HUES6 (cell line): ENCODE data around the gene NRL.

Source experiments
- H3K27ac ChIP-seq: 2 replicates; pipeline ENCODE4 v1.7.0; 2013; ENCODE audit warnings: low read depth, mild to moderate bottlenecking, low read length, inconsistent platforms
- H3K27me3 ChIP-seq: 2 replicates; pipeline ENCODE4 v1.6.1; 2013; ENCODE audit warnings: low read length; ENCODE audit not compliant: control insufficient read depth, insufficient read depth
- H3K36me3 ChIP-seq: 2 replicates; pipeline ENCODE4 v1.6.1; 2013; ENCODE audit warnings: low read length; ENCODE audit not compliant: control insufficient read depth, insufficient read depth
- H3K4me1 ChIP-seq: 2 replicates; pipeline ENCODE4 v1.6.1; 2013; ENCODE audit warnings: low read length; ENCODE audit not compliant: control insufficient read depth, insufficient read depth
- H3K4me3 ChIP-seq: 2 replicates; pipeline ENCODE4 v1.5.1; 2013; ENCODE audit warnings: low read depth, low read length
- H3K9ac ChIP-seq: one replicate; pipeline ENCODE4 v1.6.1; 2013; ENCODE audit warnings: mild to moderate bottlenecking, low read length
- H3K9me3 ChIP-seq: 2 replicates; pipeline ENCODE4 v1.6.1; 2013; ENCODE audit warnings: low read depth, low read length; ENCODE audit not compliant: control insufficient read depth, insufficient read depth

NRL gene

GRCh38 chr14:24141097-24141880 is 26.5 kb upstream of the NRL start, which contains the start of gene EMC9:
Gene EMC9, minus strand, starts transcription at chr14:24141591. Its CDS starts 287 bp downstream, at chr14:24141304.
- Histone ChIP-seq H3K9ac (peak within 1 kb of the TSS; percentile 88), H3K27me3 (no peaks in the 10 kb centered on the region; the same call in 1 of the 2 replicates), H3K4me3 (peak within 1 kb of the TSS; percentile 95), H3K36me3 (peaks cover 39% of the 10 kb centered on the region), H3K4me1 (peaks cover 12% of the 10 kb centered on the region), H3K27ac (peak within 1 kb of the TSS; percentile 27; the same call in 1 of the 2 replicates), H3K9me3 (no peaks in the 10 kb centered on the region)

GRCh38 chr14:24139272-24139934 is 24.7 kb upstream of the NRL start:
- Histone ChIP-seq H3K9ac (no peak overlapping the region), H3K4me3 (peak overlapping the region; percentile 24), H3K9me3 (no peaks in the 10 kb centered on the region), H3K27ac (no peak overlapping the region), H3K4me1 (peaks cover 13% of the 10 kb centered on the region), H3K27me3 (no peaks in the 10 kb centered on the region; the same call in 1 of the 2 replicates), H3K36me3 (peaks cover 35% of the 10 kb centered on the region)

- Histone ChIP-seq H3K4me1 (peaks cover 13% of the 10 kb centered on the region), H3K36me3 (peaks cover 27% of the 10 kb centered on the region), H3K9me3 (no peaks in the 10 kb centered on the region), H3K9ac (no peak overlapping the region), H3K4me3 (no peak overlapping the region), H3K27me3 (no peaks in the 10 kb centered on the region; the same call in 1 of the 2 replicates), H3K27ac (no peak overlapping the region)
These were observed 23.9 kb upstream of the NRL start for GRCh38 chr14:24138396-24139271.

- Histone ChIP-seq H3K9ac (no peak overlapping the region), H3K9me3 (no peaks in the 10 kb centered on the region), H3K36me3 (peaks cover 27% of the 10 kb centered on the region), H3K27ac (no peak overlapping the region), H3K4me3 (0 out of 2 replicates have a peak overlapping the region, but pooled peaks have one; percentile 6), H3K27me3 (no peaks in the 10 kb centered on the region; the same call in 1 of the 2 replicates), H3K4me1 (peaks cover 13% of the 10 kb centered on the region)
These were observed 23.0 kb upstream of the NRL start for GRCh38 chr14:24137529-24138395.

- Histone ChIP-seq H3K9ac (peak overlapping the region; percentile 64), H3K27ac (no peak overlapping the region), H3K36me3 (peaks cover 27% of the 10 kb centered on the region), H3K9me3 (no peaks in the 10 kb centered on the region), H3K4me1 (peaks cover 10% of the 10 kb centered on the region), H3K4me3 (peak overlapping the region; percentile 96), H3K27me3 (no peaks in the 10 kb centered on the region; the same call in 1 of the 2 replicates)
These were observed 22.2 kb upstream of the NRL start for GRCh38 chr14:24136684-24137528.

GRCh38 chr14:24135834-24136683 is 21.3 kb upstream of the NRL start, which contains the start of gene PSME1:
Gene PSME1, plus strand, starts transcription at chr14:24136194. Its CDS starts 69 bp downstream, at chr14:24136263.
- H3K27me3 ChIP-seq = no peaks in the 10 kb centered on the region; the same call in 1 of the 2 replicates
- H3K27ac ChIP-seq = no peak within 1 kb of the TSS
- H3K9me3 ChIP-seq = no peaks in the 10 kb centered on the region
- H3K9ac ChIP-seq = peak within 1 kb of the TSS; percentile 64
- H3K4me3 ChIP-seq = peak within 1 kb of the TSS; percentile 96
- peaks cover 10% of the 10 kb centered on the region for H3K4me1 ChIP-seq
- H3K36me3 ChIP-seq = peaks cover 27% of the 10 kb centered on the region

GRCh38 chr14:24135584-24135833 is 20.8 kb upstream of the NRL start:
- Histone ChIP-seq H3K4me1 (peaks cover 10% of the 10 kb centered on the region), H3K27ac (no peak overlapping the region), H3K36me3 (peaks cover 27% of the 10 kb centered on the region), H3K9me3 (no peaks in the 10 kb centered on the region), H3K4me3 (peak overlapping the region; percentile 96), H3K9ac (no peak overlapping the region), H3K27me3 (no peaks in the 10 kb centered on the region; the same call in 1 of the 2 replicates)

GRCh38 chr14:24133735-24134134 is 19.0 kb upstream of the NRL start:
- peaks cover 10% of the 10 kb centered on the region for H3K4me1 ChIP-seq
- H3K36me3 ChIP-seq = peaks cover 16% of the 10 kb centered on the region
- no peaks in the 10 kb centered on the region for H3K9me3 ChIP-seq
- H3K27me3 ChIP-seq = no peaks in the 10 kb centered on the region; the same call in 1 of the 2 replicates
- no peak overlapping the region for H3K27ac ChIP-seq
- H3K9ac ChIP-seq = no peak overlapping the region
- H3K4me3 ChIP-seq = no peak overlapping the region

GRCh38 chr14:24132976-24133375 is 18.2 kb upstream of the NRL start:
- peaks cover 8% of the 10 kb centered on the region; the same call in 1 of the 2 replicates for H3K36me3 ChIP-seq
- peaks cover 10% of the 10 kb centered on the region for H3K4me1 ChIP-seq
- no peaks in the 10 kb centered on the region; the same call in 1 of the 2 replicates for H3K27me3 ChIP-seq
- H3K9ac ChIP-seq = no peak overlapping the region
- H3K4me3 ChIP-seq = no peak overlapping the region
- no peaks in the 10 kb centered on the region for H3K9me3 ChIP-seq
- H3K27ac ChIP-seq = no peak overlapping the region
